IMR-90 (cell line): ENCODE data around the gene ACYP2. TPM values are rescaled to one million over a fixed set of nuclear protein-coding genes. Genes with fewer than 3 reads are reported as not detected.
A peak's percentile ranks its signal among the peaks of the same experiment; 100 is the strongest.

Experiments
- ATAC-seq: fragments of 200-7000 bp; cut with Tn5 transposase; 2 replicates; pipeline ENCODE4 v1.9.1; 2020; ENCODE audit warnings: low read depth, mild to moderate bottlenecking, moderate library complexity
- BruUV-seq: library from RNA; stranded (reverse); fragments of 400-500 nt; replicated peaks from 2 replicates; lab custom pipeline; 2021; lab: Mats Ljungman, UMichigan
- CTCF ChIA-PET: fragments of 300-600 bp; formaldehyde crosslinking; extraction: SDS; loops from one replicate; lab custom pipeline; 2021; ENCODE audit warnings: antibody characterized with exemption; lab: Yijun Ruan, JAX
- POLR2A ChIA-PET: fragments of 300-600 bp; sonication (Branson Sonifier 250); formaldehyde crosslinking; loops from one replicate; lab custom pipeline; 2022; ENCODE audit warnings: antibody characterized with exemption; ENCODE audit not compliant: unreplicated experiment; lab: Charles Lee
- DNase-seq: peaks from one replicate; pipeline ENCODE4 v3.0.0; 2013
- H2AFZ ChIP-seq: replicated peaks from 2 replicates; pipeline ENCODE3; 2013; ENCODE audit warnings: low read length, mild to moderate bottlenecking; ENCODE audit not compliant: poor library complexity
- H2AK5ac ChIP-seq: 2 replicates; pipeline ENCODE4 v1.6.1; 2013; ENCODE audit warnings: low read depth, low read length, inconsistent platforms
- H2AK9ac ChIP-seq: replicated peaks from 2 replicates; pipeline ENCODE3; 2013; ENCODE audit warnings: mild to moderate bottlenecking, low read depth, low read length, moderate library complexity; ENCODE audit not compliant: poor library complexity
- H2BK120ac ChIP-seq: 2 replicates; pipeline ENCODE4 v1.6.1; 2013; ENCODE audit warnings: low read depth, low read length, inconsistent platforms
- H2BK15ac ChIP-seq: 3 replicates; pipeline ENCODE4 v1.6.1; 2013; ENCODE audit warnings: low read depth, low read length, inconsistent platforms
- H2BK20ac ChIP-seq: 2 replicates; pipeline ENCODE4 v1.6.1; 2013; ENCODE audit warnings: low read depth, mild to moderate bottlenecking, inconsistent platforms, low read length, moderate library complexity
- H2BK5ac ChIP-seq: 2 replicates; pipeline ENCODE4 v1.6.1; 2013; ENCODE audit warnings: mild to moderate bottlenecking, low read depth, low read length, inconsistent platforms; ENCODE audit not compliant: poor library complexity, severe bottlenecking
- H3K14ac ChIP-seq: replicated peaks from 2 replicates; pipeline ENCODE4 v1.6.1; 2013; ENCODE audit warnings: low read depth, low read length, inconsistent platforms
- H3K18ac ChIP-seq: 2 replicates; pipeline ENCODE4 v1.6.1; 2013; ENCODE audit warnings: low read depth, low read length, control low read depth
- H3K23ac ChIP-seq: 2 replicates; pipeline ENCODE4 v1.6.1; 2013; ENCODE audit warnings: low read depth, low read length, inconsistent platforms
- H3K27ac ChIP-seq: 2 replicates; pipeline ENCODE4 v1.5.1; 2013; ENCODE audit warnings: mild to moderate bottlenecking, control low read depth, low read length; ENCODE audit not compliant: insufficient read depth
- H3K27me3 ChIP-seq: 2 replicates; pipeline ENCODE4 v1.6.1; 2013; ENCODE audit warnings: low read length; ENCODE audit not compliant: control insufficient read depth, insufficient read depth
- H3K36me3 ChIP-seq: 2 replicates; pipeline ENCODE4 v1.6.1; 2013; ENCODE audit warnings: low read length, mixed read lengths; ENCODE audit not compliant: control insufficient read depth, insufficient read depth
- H3K4ac ChIP-seq: 2 replicates; pipeline ENCODE4 v1.6.1; 2013; ENCODE audit warnings: low read depth, low read length, inconsistent platforms
- H3K4me1 ChIP-seq: 2 replicates; pipeline ENCODE4 v1.6.1; 2013; ENCODE audit warnings: low read length, mixed read lengths; ENCODE audit not compliant: control insufficient read depth, insufficient read depth
- H3K4me2 ChIP-seq: 2 replicates; pipeline ENCODE4 v1.6.1; 2013; ENCODE audit warnings: low read depth, mild to moderate bottlenecking, control low read depth, low read length, moderate library complexity
- H3K4me3 ChIP-seq: 2 replicates; pipeline ENCODE4 v1.5.1; 2013; ENCODE audit warnings: low read depth, mild to moderate bottlenecking, control low read depth, low read length, moderate library complexity; ENCODE audit not compliant: insufficient read depth
- H3K56ac ChIP-seq: 2 replicates; pipeline ENCODE4 v1.6.1; 2013; ENCODE audit warnings: low read length, inconsistent platforms; ENCODE audit not compliant: insufficient read depth; ENCODE audit errors: extremely low read depth
- H3K79me1 ChIP-seq, 2 experiments: 2 replicates each; pipeline ENCODE4 v1.6.1; 2013; ENCODE audit warnings: low read length in 2 of 2, inconsistent platforms in 1 of 2, low read depth in 1 of 2
- H3K9ac ChIP-seq: 2 replicates; pipeline ENCODE4 v1.6.1; 2013; ENCODE audit warnings: low read depth, low read length, control low read depth
- H3K9me1 ChIP-seq: 2 replicates; pipeline ENCODE4 v1.6.1; 2013; ENCODE audit warnings: low read length, inconsistent platforms; ENCODE audit not compliant: insufficient read depth
- H3K9me3 ChIP-seq: 2 replicates; pipeline ENCODE4 v1.6.1; 2013; ENCODE audit warnings: low read length; ENCODE audit not compliant: control insufficient read depth, insufficient read depth
- H4K20me1 ChIP-seq: 2 replicates; pipeline ENCODE4 v1.6.1; 2013; ENCODE audit warnings: low read length, inconsistent platforms; ENCODE audit not compliant: insufficient read depth
- H4K5ac ChIP-seq: 2 replicates; pipeline ENCODE4 v1.6.1; 2013; ENCODE audit warnings: mild to moderate bottlenecking, low read depth, low read length, control low read depth
- H4K8ac ChIP-seq, 2 experiments: 2 replicates each; pipeline ENCODE4 v1.6.1; 2013; ENCODE audit warnings: low read depth in 2 of 2, low read length in 2 of 2, control low read depth in 1 of 2, inconsistent platforms in 1 of 2
- H4K91ac ChIP-seq: 2 replicates; pipeline ENCODE4 v1.6.1; 2013; ENCODE audit warnings: low read depth, low read length, inconsistent platforms; ENCODE audit not compliant: insufficient read depth
- BHLHE40 ChIP-seq: fragments of 150-350 bp; IDR thresholded peaks from 2 replicates; pipeline ENCODE4 v1.6.1; 2016; ENCODE audit warnings: mild to moderate bottlenecking, low read depth, low read length
- CEBPB ChIP-seq: IDR thresholded peaks from 2 replicates; pipeline ENCODE4 v1.6.1; 2012; ENCODE audit warnings: low read depth, low read length, improper control_type of control experiment
- MXI1 ChIP-seq: IDR thresholded peaks from 2 replicates; pipeline ENCODE4 v1.6.1; 2012; ENCODE audit warnings: low read depth, mild to moderate bottlenecking, low read length, moderate library complexity, borderline replicate concordance
- WGBS, 2 experiments: methylation state at CpG; one replicate each; pipeline versions ENCODE4 v1.1.5 to v1.1.7; 2013; ENCODE audit warnings: missing lambda C conversion rate in 2 of 2; ENCODE audit not compliant: insufficient read length in 1 of 2; ENCODE audit errors: extremely low coverage in 2 of 2; 5-methylcytosine and 5-hydroxymethylcytosine counted together
- dilution Hi-C: fragments of 300-500 bp; cut with HindIII; formaldehyde crosslinking; loops from one replicate; pipeline ENCODE4 v1.14.3; 2018; ENCODE audit warnings: low sequenced_read_pairs; ENCODE audit not compliant: unreplicated experiment
- in situ Hi-C: fragments of 300-500 bp; cut with MboI; formaldehyde crosslinking; loops from 3 replicates; pipeline ENCODE4 v1.14.3; 2019; ENCODE audit warnings: low sequenced_read_pairs, inconsistent platforms, mixed read lengths
- intact Hi-C: fragments of 100-400 bp; cut with micrococcal nuclease; formaldehyde crosslinking; loops from 2 replicates; pipeline ENCODE4 v1.10.0; 2022
- polyA plus RNA-seq, 3 experiments: library from polyadenylated mRNA; depleted of rRNA; stranded (reverse); fragments of >200 nt; gene quantifications; 2 replicates each; pipeline ENCODE4 v1.2.3, GENCODE V29; 2012; ENCODE audit warnings: low replicate concordance in 1 of 3
- total RNA-seq: library from RNA; depleted of rRNA; stranded (reverse); fragments of >200 nt; gene quantifications from 2 replicates; pipeline ENCODE4 v1.2.3, GENCODE V29; 2012

ACYP2 gene
- total and polyA plus RNA-seq, 2 of the 4 experiments (the other 2 are of a cell fraction): 3.9 to 7.4 TPM

DNA sequence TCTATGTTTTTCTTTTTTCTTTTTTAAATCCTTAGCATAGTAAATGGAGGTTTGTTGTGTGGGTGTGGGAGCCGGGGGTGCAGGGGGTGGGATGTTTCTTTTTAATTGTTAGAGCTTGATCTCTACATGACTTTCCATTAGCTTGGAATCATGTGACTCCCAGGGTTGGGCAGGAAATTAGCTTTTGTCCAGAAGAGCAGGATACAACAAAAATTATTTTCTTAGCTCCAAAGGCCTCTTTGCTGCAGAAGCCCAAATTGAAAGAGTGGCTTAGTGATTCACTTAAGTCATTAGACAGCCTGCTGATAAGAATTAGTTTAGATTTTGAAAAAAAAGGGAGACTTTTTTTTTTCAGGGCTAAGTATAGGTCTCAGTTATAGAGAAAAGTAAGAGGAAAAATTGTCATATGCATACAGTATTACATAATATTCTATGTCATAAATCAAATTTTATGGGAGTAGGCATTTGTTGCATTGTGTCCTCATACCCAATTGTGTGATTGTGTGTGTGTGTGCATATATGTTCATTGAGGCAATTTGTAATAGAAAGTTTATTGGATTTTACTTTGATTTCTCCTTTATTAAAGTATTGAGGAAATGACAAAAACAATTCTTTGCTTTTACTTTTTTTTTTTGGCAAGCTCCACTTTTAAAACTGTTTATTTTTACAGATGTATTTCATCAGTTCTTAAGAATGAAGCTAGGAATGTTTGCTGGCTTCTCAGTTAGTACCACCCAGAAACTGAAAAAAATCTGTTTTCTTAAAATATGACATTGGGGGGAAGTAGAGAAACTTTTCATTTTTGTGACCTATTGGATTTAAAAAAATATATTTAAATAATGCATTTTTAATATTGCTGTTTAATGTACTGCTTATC, 93.2 kb downstream of the ACYP2 start:
- ChIA-PET CTCF (interaction anchor here (0.9 to 1.1 kb wide), 3 partner anchors 13 to 132 kb away, joined by 3 to 6 read pairs (median 3); no protein-coding TSS in a partner anchor), POLR2A (no interaction called here)
- no peaks in the 10 kb centered on the region for H3K36me3 ChIP-seq
- H3K9ac ChIP-seq: no peak overlapping the region
- peak overlapping the region; percentile 14; the same call in 1 of the 2 replicates for H3K4ac ChIP-seq
- H3K4me2 ChIP-seq: peak overlapping the region; percentile 59; the same call in 1 of the 2 replicates
- H2BK120ac ChIP-seq: peak overlapping the region; percentile 41; the same call in 1 of the 2 replicates
- no CpG with 5 or more reads among the region's 1 CpG for WGBS, 2 experiments
- no peaks in the 10 kb centered on the region for H3K27me3 ChIP-seq
- H3K9me3 ChIP-seq: no peaks in the 10 kb centered on the region; the same call in 1 of the 2 replicates
- intact Hi-C loops: loop anchor here (5.0 to 10.0 kb wide), 2 partner anchors 249 to 316 kb away; partner anchors contain the start of gene SPTBN1
- ATAC-seq (peak; percentile 33; the same call in 1 of the 2 replicates), DNase-seq (peak; percentile 71)
- H2AK9ac ChIP-seq: no peak overlapping the region
- H3K14ac ChIP-seq: 0 out of 2 replicates have a peak overlapping the region, but pooled peaks have one; percentile 12
- 0 out of 2 replicates have a peak overlapping the region, but pooled peaks have one; percentile 4 for H3K18ac ChIP-seq
- no peak overlapping the region for H3K23ac ChIP-seq
- peak overlapping the region; percentile 40; the same call in 1 of the 2 replicates for H2AK5ac ChIP-seq
- peaks cover 6% of the 10 kb centered on the region; the same call in 1 of the 2 replicates for H3K4me1 ChIP-seq
- TF ChIP-seq BHLHE40: no peak
- TF ChIP-seq CEBPB: no peak
- TF ChIP-seq MXI1: no peak
- no TSS peak for BruUV-seq
- no peaks in the 10 kb centered on the region for H3K9me1 ChIP-seq
- peak overlapping the region; percentile 78 for H2BK5ac ChIP-seq
- no peak overlapping the region for H3K4me3 ChIP-seq
- H3K79me1 ChIP-seq: no peaks in the 10 kb centered on the region
- in situ Hi-C loops: no loop called here
- H4K91ac ChIP-seq: no peak overlapping the region
- H4K5ac ChIP-seq: no peak overlapping the region
- H4K8ac ChIP-seq: peak overlapping the region in 1 of 2 experiments; percentile 31; a peak in 2 of 4 replicates
- H3K56ac ChIP-seq: no peak overlapping the region
- no peak overlapping the region for H2AFZ ChIP-seq
- H2BK15ac ChIP-seq: no peak overlapping the region
- dilution Hi-C loops: no loop called here
- H3K27ac ChIP-seq: no peak overlapping the region
- H2BK20ac ChIP-seq: 0 out of 2 replicates have a peak overlapping the region, but pooled peaks have one; percentile 4
- H4K20me1 ChIP-seq: no peaks in the 10 kb centered on the region
